HepG2 (cell line): ENCODE results near the gene ARSB. TPM values are rescaled to one million over a fixed set of nuclear protein-coding genes. Genes with fewer than 3 reads are reported as not detected.
A peak's percentile ranks its signal among the peaks of the same experiment; 100 is the strongest.

Experiments used
- ATAC-seq: fragments of 200-7000 bp; cut with Tn5 transposase; 3 replicates; pipeline ENCODE4 v1.9.1; 2020; ENCODE audit warnings: mild to moderate bottlenecking, moderate library complexity
- BruUV-seq: library from RNA; stranded (reverse); fragments of 400-500 nt; replicated peaks from 2 replicates; lab custom pipeline; 2021; lab: Mats Ljungman, UMichigan
- CTCF ChIA-PET: fragments of 300-600 bp; formaldehyde crosslinking; extraction: SDS; loops from one replicate; lab custom pipeline; 2021; ENCODE audit warnings: low total read pairs, inconsistent platforms, low intra/inter-chr PET ratio; lab: Yijun Ruan, JAX
- POLR2A ChIA-PET: fragments of 350-600 bp; sonication (Branson Sonifier 250); formaldehyde crosslinking; loops from one replicate; lab custom pipeline; 2020; ENCODE audit warnings: antibody characterized with exemption, inconsistent platforms; lab: Yijun Ruan, JAX
- DNase-seq: peaks from one replicate; pipeline ENCODE4 v3.0.0-alpha.2; 2015; ENCODE audit warnings: low spot score
- FAIRE-seq: peaks from 3 replicates; lab custom pipeline; 2011; peaks lifted over from hg19 to GRCh38; lab: Jason Lieb, UNC
- H2AFZ ChIP-seq: one replicate; pipeline ENCODE4 v1.6.1; 2011; ENCODE audit warnings: low read length, inconsistent platforms
- H3K27ac ChIP-seq: fragments of 300-600 bp; 3 replicates; pipeline ENCODE4 v1.8.0; 2011; ENCODE audit warnings: mixed run types, mild to moderate bottlenecking, mixed read lengths, low read length, inconsistent platforms; ENCODE audit not compliant: insufficient read depth; ENCODE audit errors: extremely low read length
- H3K27me3 ChIP-seq, 2 experiments: fragments of 200-600 bp in 1 of 2; 2 replicates in 1 of 2; 3 replicates in 1 of 2; pipeline versions ENCODE4 v1.6.0 to v1.8.0; 2011; ENCODE audit warnings: low read length in 2 of 2, mild to moderate bottlenecking in 2 of 2, moderate library complexity in 2 of 2, inconsistent platforms in 1 of 2; ENCODE audit not compliant: insufficient read depth in 2 of 2, control insufficient read depth in 1 of 2
- H3K36me3 ChIP-seq, 2 experiments: fragments of 200-600 bp in 1 of 2; replicated peaks in 1 of 2; 2 replicates in 1 of 2; 3 replicates in 1 of 2; pipeline versions ENCODE4 v1.5.1 to v1.8.0; 2011; ENCODE audit warnings: low read length in 2 of 2, inconsistent platforms in 1 of 2; ENCODE audit not compliant: insufficient read depth in 2 of 2, control insufficient read depth in 1 of 2
- H3K4me1 ChIP-seq: 2 replicates; pipeline ENCODE4 v1.5.1; 2012; ENCODE audit warnings: low read length, inconsistent platforms; ENCODE audit not compliant: insufficient read depth
- H3K4me2 ChIP-seq: 2 replicates; pipeline ENCODE4 v1.6.0; 2011; ENCODE audit warnings: low read depth, low read length, inconsistent platforms
- H3K4me3 ChIP-seq, 3 experiments: fragments of 200-600 bp in 1 of 3; sonication (generic), shearing (Covaris generic) in 1 of 3; replicated peaks in 1 of 3; 2 replicates each; pipeline ENCODE4 v1.5.1; 2011 to 2016; ENCODE audit warnings: low read length in 3 of 3, inconsistent platforms in 2 of 3, low read depth in 2 of 3, mild to moderate bottlenecking in 2 of 3, control low read depth in 1 of 3, mixed read lengths in 1 of 3; ENCODE audit not compliant: insufficient read depth in 1 of 3
- H3K79me2 ChIP-seq: one replicate; pipeline ENCODE4 v1.6.1; 2011; ENCODE audit warnings: low read length, inconsistent platforms; ENCODE audit not compliant: insufficient read depth
- H3K9ac ChIP-seq: 2 replicates; pipeline ENCODE4 v1.6.0; 2011; ENCODE audit warnings: mild to moderate bottlenecking, low read depth, low read length, inconsistent platforms; ENCODE audit not compliant: insufficient read depth
- H3K9me3 ChIP-seq: 2 replicates; pipeline ENCODE4 v1.5.1; 2012; ENCODE audit warnings: mild to moderate bottlenecking, low read length
- H4K20me1 ChIP-seq: 2 replicates; pipeline ENCODE4 v1.6.0; 2011; ENCODE audit warnings: inconsistent platforms, mild to moderate bottlenecking, low read length, moderate library complexity; ENCODE audit not compliant: insufficient read depth
- RBM22 ChIP-seq: fragments of 200-400 bp; formaldehyde crosslinking; optimal IDR thresholded peaks from 2 replicates; pipeline ENCODE3; 2017; ENCODE audit warnings: mild to moderate bottlenecking, low read length, moderate library complexity
- XRCC5 ChIP-seq: fragments of 200-400 bp; formaldehyde crosslinking; optimal IDR thresholded peaks from 2 replicates; pipeline ENCODE3; 2017; ENCODE audit warnings: mild to moderate bottlenecking, low read length
- ZNF558 ChIP-seq: sonication (generic); formaldehyde crosslinking; IDR thresholded peaks from 2 replicates; pipeline ENCODE4 v1.9.0; 2022; ENCODE audit warnings: mild to moderate bottlenecking, missing genetic modification reagents, borderline replicate concordance
- WGBS: methylation state at CpG from one replicate; pipeline ENCODE4 v1.1.6; 2017; ENCODE audit warnings: low lambda C conversion rate; 5-methylcytosine and 5-hydroxymethylcytosine counted together
- in situ Hi-C: cut with HindIII; loops from 2 replicates; pipeline ENCODE4 v1.10.0; 2017; ENCODE audit warnings: low pct_unique_long_range_greater_than_20kb; ENCODE audit not compliant: extremely low pct_ligation_motif_present
- intact Hi-C: fragments of 100-400 bp; cut with micrococcal nuclease; formaldehyde crosslinking; loops from one replicate; pipeline ENCODE4 v1.10.0; 2022; ENCODE audit not compliant: unreplicated experiment
- polyA plus RNA-seq, 8 experiments: library from polyadenylated mRNA; depleted of rRNA in 3 of 8; stranded (reverse) in 7 of 8; unstranded in 1 of 8; fragments of >200 nt; fragmentation: Illumina TruSeq in 4 of 8; extraction: Trizol in 4 of 8; gene quantifications; 2 replicates each; pipeline versions ENCODE4 v1.2.1 to v1.2.3, GENCODE V29; 2011 to 2016; ENCODE audit warnings: low read depth in 4 of 8, missing spikeins in 1 of 8, mixed read lengths in 1 of 8; ENCODE audit not compliant: insufficient read depth in 1 of 8
- total RNA-seq, 5 experiments: library from RNA; depleted of rRNA; stranded (reverse); fragments of >200 nt; fragmentation: Illumina TruSeq; extraction: Trizol; gene quantifications; 2 replicates each; pipeline ENCODE4 v1.2.3, GENCODE V29; 2016; ENCODE audit warnings: low read depth in 1 of 5

Gene ARSB
- total and polyA plus RNA-seq, 2 of the 13 experiments (the other 11 are each of a cell fraction or from before 2014, with no cell fraction given): 52.6 to 66.4 TPM

GRCh38 chr5:78773655-78774054 lies 211.5 kb downstream of the ARSB start:
- DNase-seq (no peak), ATAC-seq (0 out of 3 replicates have a peak, but pooled peaks have one; percentile 21), FAIRE-seq (no peak)
- intact Hi-C loops (no loop called here), in situ Hi-C loops (no loop called here)
- Histone ChIP-seq H3K27ac (no peak overlapping the region), H3K36me3 (peaks cover 2 to 4% of the 10 kb centered on the region in 2 experiments; a peak in 3 of 5 replicates), H3K27me3 (no peaks in the 10 kb centered on the region), H3K79me2 (no peaks in the 10 kb centered on the region), H4K20me1 (no peaks in the 10 kb centered on the region), H3K4me3 (no peak overlapping the region), H3K9ac (no peak overlapping the region), H2AFZ (no peak overlapping the region), H3K4me2 (no peak overlapping the region), H3K4me1 (no peaks in the 10 kb centered on the region), H3K9me3 (no peaks in the 10 kb centered on the region)
- no peak for TF ChIP-seq ZNF558
- TF ChIP-seq RBM22: peak; percentile 93
- POLR2A ChIA-PET: no interaction called here
- CTCF ChIA-PET: no interaction called here
- no TSS peak for BruUV-seq
- 97% methylated on average over 8 of the region's 8 CpGs for WGBS

GRCh38 chr5:78771260-78772205 lies 213.6 kb downstream of the ARSB start:
- no peak overlapping the region for H3K4me3 ChIP-seq
- in situ Hi-C loops: no loop called here
- no peaks in the 10 kb centered on the region for H3K36me3 ChIP-seq
- H3K27me3 ChIP-seq: no peaks in the 10 kb centered on the region; a peak in 1 of 5 replicates
- 80% methylated on average over 13 of the region's 13 CpGs for WGBS
- H3K4me2 ChIP-seq: no peak overlapping the region
- ATAC-seq: no peak
- CTCF ChIA-PET: no interaction called here
- POLR2A ChIA-PET: no interaction called here
- H3K9ac ChIP-seq: no peak overlapping the region
- no peak overlapping the region for H2AFZ ChIP-seq
- H3K79me2 ChIP-seq: no peaks in the 10 kb centered on the region
- intact Hi-C loops: no loop called here
- H4K20me1 ChIP-seq: no peaks in the 10 kb centered on the region
- no peaks in the 10 kb centered on the region for H3K4me1 ChIP-seq
- H3K27ac ChIP-seq: no peak overlapping the region
- BruUV-seq: no TSS peak
- no peaks in the 10 kb centered on the region for H3K9me3 ChIP-seq
- TF ChIP-seq XRCC5: no peak
- FAIRE-seq: no peak
- no peak for DNase-seq
